Erythroblast (primary cell): Measurements from ENCODE around the gene WDFY1.

ENCODE experiments used
- GATA1 ChIP-seq: IDR thresholded peaks from 2 replicates; pipeline ENCODE4 v1.6.1; 2011; ENCODE audit warnings: low read depth, mild to moderate bottlenecking, control low read depth, low read length, moderate library complexity
- POLR2A ChIP-seq: IDR thresholded peaks from 2 replicates; pipeline ENCODE4 v1.6.1; 2011; ENCODE audit warnings: mild to moderate bottlenecking, low read length

DNA sequence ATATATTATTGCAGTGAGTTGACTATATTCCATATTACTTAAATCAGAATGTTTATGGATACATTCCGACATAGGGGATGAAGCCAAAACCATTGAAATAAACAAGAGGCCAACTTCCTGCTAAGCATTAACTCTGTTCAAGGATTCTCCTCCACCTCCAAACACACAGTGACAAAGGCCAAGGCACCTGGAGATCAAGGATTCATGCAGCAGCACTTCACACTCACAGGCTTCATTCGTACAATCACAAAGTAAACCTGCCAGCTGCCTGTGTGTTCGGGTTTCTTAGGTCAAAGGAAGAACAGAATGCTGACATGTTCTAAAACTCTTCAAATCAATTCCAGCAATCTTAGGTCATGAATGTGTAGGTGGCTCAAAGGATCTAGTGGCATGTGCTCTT is 22.8 kb downstream of the WDFY1 start:
- TF ChIP-seq POLR2A (no peak), GATA1 (no peak)
